SJSA1 (cell line): ENCODE data around the gene CNBD2. TPM values are rescaled to one million over a fixed set of nuclear protein-coding genes. Genes with fewer than 3 reads are reported as not detected.
"Not testable (repeated sequence)": the region's sequence is repeated elsewhere in the genome, so short reads cannot be mapped to it uniquely, and the experiment has no call there.

Source experiments
- DNase-seq, 2 experiments: peaks; one replicate each; pipeline ENCODE4 v3.0.0-alpha.2; 2015 to 2020; ENCODE audit warnings: low spot score in 2 of 2, low read depth in 1 of 2
- H3K27ac ChIP-seq: fragments of 250-450 bp; sonication (Bioruptor Pico); 2 replicates; pipeline ENCODE4 v1.5.1; 2020; ENCODE audit warnings: mild to moderate bottlenecking, moderate library complexity
- H3K27me3 ChIP-seq: fragments of 250-450 bp; sonication (Bioruptor Pico); replicated peaks from 2 replicates; pipeline ENCODE4 v1.5.1; 2020; ENCODE audit warnings: mild to moderate bottlenecking, moderate library complexity
- H3K36me3 ChIP-seq: fragments of 250-450 bp; sonication (Bioruptor Pico); 2 replicates; pipeline ENCODE4 v1.5.1; 2020; ENCODE audit warnings: mild to moderate bottlenecking
- H3K4me1 ChIP-seq: fragments of 250-450 bp; sonication (Bioruptor Pico); replicated peaks from 2 replicates; pipeline ENCODE4 v1.6.1; 2021; ENCODE audit warnings: mild to moderate bottlenecking
- H3K4me3 ChIP-seq: fragments of 250-450 bp; sonication (Bioruptor Pico); 2 replicates; pipeline ENCODE4 v1.5.1; 2020; ENCODE audit warnings: mild to moderate bottlenecking
- H3K9me3 ChIP-seq: fragments of 250-450 bp; sonication (Bioruptor Pico); replicated peaks from 2 replicates; pipeline ENCODE4 v1.5.1; 2020; ENCODE audit warnings: mild to moderate bottlenecking
- total RNA-seq: library from RNA; depleted of rRNA; stranded (reverse); fragments of >200 nt; shearing (Covaris generic); gene quantifications from 2 replicates; pipeline ENCODE4 v1.2.3, GENCODE V29; 2014; rRNA removed

The CNBD2 gene
- 3.6 TPM in 2 replicates for total RNA-seq

- no peaks in the 10 kb centered on the region for H3K27me3 ChIP-seq
- no peak within 1 kb of the TSS for H3K4me3 ChIP-seq
- DNase-seq = no peak
- H3K36me3 ChIP-seq = no peaks in the 10 kb centered on the region
- H3K27ac ChIP-seq = no peak within 1 kb of the TSS
- no peaks in the 10 kb centered on the region; the same call in 1 of the 2 replicates for H3K9me3 ChIP-seq
- no peaks in the 10 kb centered on the region for H3K4me1 ChIP-seq
These were observed at the start of gene CNBD2 for GRCh38 chr20:35967979-35968640. Gene CNBD2 (plus strand): TSS chr20:35968590. CDS start chr20:35968763, 173 bp downstream.

- no peak for DNase-seq
- Histone ChIP-seq H3K27me3 (no peaks in the 10 kb centered on the region), H3K36me3 (peaks cover 39% of the 10 kb centered on the region), H3K27ac (no peak overlapping the region), H3K9me3 (no peaks in the 10 kb centered on the region), H3K4me1 (no peaks in the 10 kb centered on the region), H3K4me3 (no peak overlapping the region)
These were observed 47.9 kb upstream of the CNBD2 start for GRCh38 chr20:35920523-35920922.

GRCh38 chr20:35929301-35929700, 39.1 kb upstream of the CNBD2 start:
- H3K9me3 ChIP-seq = no peaks in the 10 kb centered on the region
- H3K27me3 ChIP-seq = no peaks in the 10 kb centered on the region
- H3K4me1 ChIP-seq = no peaks in the 10 kb centered on the region
- H3K4me3 ChIP-seq = no peak overlapping the region
- no peak overlapping the region for H3K27ac ChIP-seq
- H3K36me3 ChIP-seq = peaks cover 26% of the 10 kb centered on the region
- DNase-seq = no peak

- Histone ChIP-seq H3K27me3 (no peaks in the 10 kb centered on the region), H3K4me3 (no peak overlapping the region), H3K27ac (no peak overlapping the region)
These were observed 34.3 kb upstream of the CNBD2 start for GRCh38 chr20:35934050-35934449.

GRCh38 chr20:35939264-35939663, 29.1 kb upstream of the CNBD2 start:
- Histone ChIP-seq H3K27me3 (no peaks in the 10 kb centered on the region), H3K9me3 (no peaks in the 10 kb centered on the region), H3K27ac (no peak overlapping the region), H3K4me1 (no peaks in the 10 kb centered on the region), H3K4me3 (no peak overlapping the region), H3K36me3 (peaks cover 32% of the 10 kb centered on the region)
- DNase-seq = no peak

More at GRCh38 chr20:35934050-35934449, 34.3 kb upstream of the CNBD2 start:
- no peaks in the 10 kb centered on the region for H3K4me1 ChIP-seq
- no peaks in the 10 kb centered on the region for H3K9me3 ChIP-seq
- DNase-seq = no peak
- H3K36me3 ChIP-seq = peaks cover 16% of the 10 kb centered on the region

GRCh38 chr20:35941620-35942019, 26.8 kb upstream of the CNBD2 start:
- Histone ChIP-seq H3K27ac (no peak overlapping the region), H3K36me3 (peaks cover 41% of the 10 kb centered on the region), H3K9me3 (no peaks in the 10 kb centered on the region), H3K4me1 (no peaks in the 10 kb centered on the region), H3K27me3 (no peaks in the 10 kb centered on the region), H3K4me3 (no peak overlapping the region)
- DNase-seq = no peak

GRCh38 chr20:35942243-35942642, 26.1 kb upstream of the CNBD2 start:
- Histone ChIP-seq H3K4me1 (no peaks in the 10 kb centered on the region), H3K27me3 (no peaks in the 10 kb centered on the region), H3K36me3 (peaks cover 41% of the 10 kb centered on the region), H3K4me3 (no peak overlapping the region), H3K9me3 (no peaks in the 10 kb centered on the region), H3K27ac (no peak overlapping the region)
- DNase-seq = no peak

- no peak overlapping the region for H3K4me3 ChIP-seq
- peak in 1 of 2 experiments; percentile 8 for DNase-seq
- peaks cover 3% of the 10 kb centered on the region for H3K4me1 ChIP-seq
- no peaks in the 10 kb centered on the region for H3K27me3 ChIP-seq
- peaks cover 35% of the 10 kb centered on the region for H3K36me3 ChIP-seq
- no peaks in the 10 kb centered on the region for H3K9me3 ChIP-seq
- H3K27ac ChIP-seq = no peak overlapping the region
These were observed 20.9 kb upstream of the CNBD2 start for GRCh38 chr20:35947489-35947888.

GRCh38 chr20:35947907-35948306, 20.5 kb upstream of the CNBD2 start:
- Histone ChIP-seq H3K36me3 (peaks cover 39% of the 10 kb centered on the region), H3K4me3 (no peak overlapping the region), H3K27ac (no peak overlapping the region), H3K27me3 (no peaks in the 10 kb centered on the region), H3K9me3 (no peaks in the 10 kb centered on the region), H3K4me1 (peaks cover 7% of the 10 kb centered on the region)
- DNase-seq = no peak

GRCh38 chr20:35950093-35950492, 18.3 kb upstream of the CNBD2 start:
- Histone ChIP-seq H3K36me3 (peaks cover 45% of the 10 kb centered on the region), H3K27ac (no peak overlapping the region), H3K4me3 (no peak overlapping the region), H3K27me3 (no peaks in the 10 kb centered on the region), H3K9me3 (no peaks in the 10 kb centered on the region), H3K4me1 (peaks cover 13% of the 10 kb centered on the region)
- no peak for DNase-seq

GRCh38 chr20:35952080-35952479, 16.3 kb upstream of the CNBD2 start:
- not testable (repeated sequence) for DNase-seq, H3K4me3 ChIP-seq, H3K9me3 ChIP-seq, H3K27ac ChIP-seq, H3K27me3 ChIP-seq
- H3K4me1 ChIP-seq = peaks cover 17% of the 10 kb centered on the region
- peaks cover 41% of the 10 kb centered on the region for H3K36me3 ChIP-seq

- H3K36me3 ChIP-seq = peaks cover 37% of the 10 kb centered on the region
- peak overlapping the region; percentile 88 for H3K4me3 ChIP-seq
- no peaks in the 10 kb centered on the region for H3K27me3 ChIP-seq
- no peaks in the 10 kb centered on the region for H3K9me3 ChIP-seq
- DNase-seq = peak in 1 of 2 experiments; percentile 12
- H3K4me1 ChIP-seq = peaks cover 17% of the 10 kb centered on the region
- H3K27ac ChIP-seq = no peak overlapping the region
These were observed 15.7 kb upstream of the CNBD2 start for GRCh38 chr20:35952480-35953386.

GRCh38 chr20:35953387-35954199, 14.8 kb upstream of the CNBD2 start:
- DNase-seq = peak in 1 of 2 experiments; percentile 51
- Histone ChIP-seq H3K36me3 (peaks cover 34% of the 10 kb centered on the region), H3K27ac (peak overlapping the region; percentile 87), H3K27me3 (no peaks in the 10 kb centered on the region), H3K4me3 (peak overlapping the region; percentile 88), H3K4me1 (peaks cover 17% of the 10 kb centered on the region), H3K9me3 (no peaks in the 10 kb centered on the region)
